GOT3 (cell line): ENCODE measurements around the gene GALNS.

ENCODE experiments used
- DNase-seq: peaks from one replicate; lab custom pipeline; 2025; ENCODE audit warnings: mixed read lengths; lab: John Stamatoyannopoulos, UW

Gene GALNS

DNA sequence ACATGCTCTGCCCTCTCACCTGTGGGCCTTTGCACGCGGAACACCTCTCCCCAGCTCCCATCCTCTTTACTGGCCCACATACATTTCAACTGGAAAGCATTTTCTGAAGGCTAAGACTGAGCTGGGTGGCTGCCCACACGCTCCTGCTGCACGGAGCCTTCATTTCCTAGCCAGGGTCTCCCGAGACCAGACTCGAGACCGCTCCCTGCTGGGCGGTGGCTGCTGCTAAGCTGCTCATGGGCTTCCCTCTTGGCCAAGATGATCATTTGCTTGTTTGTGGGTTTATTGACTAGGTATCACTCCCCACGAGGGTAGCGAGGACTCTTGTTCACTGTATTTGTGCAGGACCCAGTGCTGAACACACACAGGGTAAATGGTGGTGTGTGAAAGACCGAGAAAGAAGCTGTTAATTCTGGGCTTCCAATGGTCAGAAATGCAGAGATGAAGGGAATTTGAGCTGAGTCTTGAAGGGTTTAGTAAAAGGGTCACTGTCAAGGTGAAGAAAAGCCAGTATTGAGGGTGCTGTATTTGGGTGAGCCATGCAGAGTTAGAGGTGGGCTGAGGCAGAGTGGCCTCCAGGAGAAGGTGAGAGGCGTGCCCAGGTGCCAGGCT lies 1.1 kb upstream of the GALNS start:
- DNase-seq, result no peak

DNA sequence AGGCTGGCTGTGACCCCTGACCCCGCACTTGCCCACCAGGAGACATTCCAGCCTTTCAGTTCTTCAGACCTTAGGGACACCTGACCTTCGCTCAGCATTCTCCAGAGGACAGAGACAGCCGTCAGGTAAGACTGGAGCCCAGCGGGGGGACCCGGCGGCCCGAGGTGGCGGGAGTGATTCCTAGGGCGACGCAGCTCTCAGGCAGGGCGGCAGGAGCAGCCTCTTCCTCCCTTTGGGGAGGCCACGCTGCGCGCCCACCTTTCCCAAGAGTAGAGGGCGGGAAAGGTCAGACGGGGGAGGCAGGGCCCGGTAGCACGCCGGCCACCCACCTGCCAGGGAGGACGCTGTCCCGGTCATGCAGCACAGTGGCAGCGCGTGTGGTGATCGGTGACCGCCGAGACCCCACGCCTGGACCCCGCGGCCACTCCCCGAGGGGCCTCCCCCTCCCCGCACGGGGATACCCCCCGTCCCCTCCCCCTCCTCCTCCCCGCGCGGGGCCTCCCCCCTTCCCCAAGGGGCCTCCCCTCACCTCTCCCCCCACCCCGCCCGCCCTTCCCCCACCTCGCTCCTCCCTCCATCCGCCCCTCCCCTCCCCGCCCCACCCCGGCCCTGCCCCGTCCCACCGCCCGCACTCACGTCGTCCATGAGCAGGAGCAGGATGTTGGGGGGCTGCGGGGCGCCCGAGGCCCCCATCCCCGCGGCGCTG lies 472 bp downstream of the GALNS start:
- DNase-seq, result no peak

DNA sequence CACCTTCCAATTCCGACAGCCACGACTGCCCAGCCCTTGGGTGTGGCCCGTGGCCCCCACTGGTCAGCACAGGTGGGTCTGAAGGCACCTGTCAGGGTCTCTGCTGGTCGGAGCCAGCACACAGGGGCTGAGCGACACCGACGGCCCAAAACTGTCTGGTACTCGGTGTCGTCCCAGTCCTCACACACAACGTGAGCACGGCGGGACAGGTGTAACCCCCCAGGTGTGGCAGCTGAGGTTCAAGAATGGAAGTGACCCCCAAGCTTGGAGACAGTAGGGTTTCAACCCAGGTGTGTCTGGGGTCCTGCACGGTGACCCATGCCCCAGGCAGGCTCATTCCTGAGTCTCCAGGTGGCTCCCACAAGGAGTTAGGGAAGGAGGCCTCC lies 1.0 kb downstream of the GALNS start:
- DNase-seq, result no peak

DNA sequence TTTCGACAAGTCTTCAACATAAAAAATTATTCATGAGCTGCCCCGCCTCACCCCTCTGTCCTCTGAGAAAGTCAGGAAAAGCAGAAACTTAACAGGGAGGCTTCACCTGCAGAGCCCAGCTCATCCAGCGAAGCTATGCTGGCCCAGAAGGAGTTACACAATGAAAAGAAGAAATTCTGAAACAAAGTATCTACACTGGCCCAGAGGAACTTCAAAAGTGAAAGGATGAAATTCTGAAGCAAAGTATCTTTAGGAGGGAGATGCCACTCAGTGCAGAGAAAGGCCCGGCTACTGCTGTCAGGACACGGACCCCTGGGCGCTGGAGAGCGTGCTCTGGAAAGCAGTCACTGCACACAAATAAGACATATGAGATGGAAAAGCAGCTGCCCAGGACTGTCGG lies 1.6 kb downstream of the GALNS start:
- DNase-seq, result no peak

DNA sequence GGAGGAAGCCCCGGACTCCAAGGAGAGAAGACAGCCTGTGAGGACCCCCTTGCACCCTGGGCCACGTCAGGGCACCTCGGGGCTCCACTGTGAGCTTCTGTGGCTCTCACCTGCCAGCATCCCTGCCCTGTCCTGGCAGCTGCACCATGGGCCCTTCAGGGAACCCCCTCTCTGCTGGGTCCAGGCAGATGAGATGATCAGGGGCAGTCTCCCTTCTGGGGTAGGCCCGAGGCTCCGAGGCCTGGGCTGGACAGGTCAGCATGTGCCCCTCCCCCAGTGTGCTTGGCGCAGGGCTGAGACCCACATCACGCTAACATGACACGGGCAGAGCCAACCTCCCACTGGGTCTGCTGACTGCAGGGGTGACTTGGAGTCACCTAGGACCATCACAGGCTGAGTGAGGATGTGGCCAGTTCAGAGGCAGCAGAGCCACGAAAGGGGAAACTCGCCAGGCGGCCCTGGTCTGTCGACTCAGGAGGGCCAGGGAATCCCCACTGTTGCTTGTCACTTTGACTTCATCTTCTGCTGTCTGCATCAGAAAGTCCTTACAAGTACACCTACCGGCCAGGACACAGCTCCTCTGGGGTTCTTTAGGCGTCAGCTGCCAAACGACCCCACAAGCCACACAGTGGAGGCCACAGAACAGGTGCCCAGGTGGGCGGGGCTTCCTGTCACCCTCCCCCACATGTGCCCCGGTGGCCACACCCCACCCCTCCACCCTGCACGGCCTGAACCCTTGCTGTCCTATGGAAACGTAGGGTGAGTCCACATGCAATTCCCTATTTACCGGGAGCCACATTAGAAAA lies 2.2 kb downstream of the GALNS start:
- DNase-seq, result no peak

DNA sequence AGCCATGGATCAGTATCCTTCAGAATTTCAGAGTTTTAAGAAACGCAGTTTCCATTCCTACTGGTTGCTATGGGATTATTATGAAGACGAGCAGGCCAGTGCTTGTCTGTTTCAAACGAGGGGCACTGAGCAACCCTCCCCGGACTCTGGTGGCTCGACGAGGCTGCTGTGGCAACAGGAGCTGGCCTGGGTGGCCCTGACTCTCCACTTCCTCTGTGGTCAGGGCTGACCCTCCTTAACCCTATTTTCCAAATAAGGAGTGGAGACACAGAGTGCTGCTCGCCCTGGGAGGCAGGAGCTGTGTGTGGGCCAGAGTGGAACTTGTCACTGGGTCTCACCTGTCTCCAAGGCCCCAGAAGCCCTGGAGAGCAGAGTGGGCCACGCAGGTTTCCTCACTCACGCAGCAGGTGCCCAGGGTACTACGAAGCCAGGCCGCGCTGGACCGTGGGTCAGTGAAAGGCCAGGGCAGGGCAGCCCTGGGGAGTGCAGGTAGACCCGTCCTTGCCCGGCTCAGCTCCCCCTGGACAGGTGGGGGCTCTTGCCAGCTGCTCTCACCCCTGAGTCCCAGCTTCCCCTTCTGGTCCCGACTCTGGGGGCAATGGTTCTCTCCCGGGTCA lies 3.3 kb downstream of the GALNS start:
- no peak for DNase-seq

DNA sequence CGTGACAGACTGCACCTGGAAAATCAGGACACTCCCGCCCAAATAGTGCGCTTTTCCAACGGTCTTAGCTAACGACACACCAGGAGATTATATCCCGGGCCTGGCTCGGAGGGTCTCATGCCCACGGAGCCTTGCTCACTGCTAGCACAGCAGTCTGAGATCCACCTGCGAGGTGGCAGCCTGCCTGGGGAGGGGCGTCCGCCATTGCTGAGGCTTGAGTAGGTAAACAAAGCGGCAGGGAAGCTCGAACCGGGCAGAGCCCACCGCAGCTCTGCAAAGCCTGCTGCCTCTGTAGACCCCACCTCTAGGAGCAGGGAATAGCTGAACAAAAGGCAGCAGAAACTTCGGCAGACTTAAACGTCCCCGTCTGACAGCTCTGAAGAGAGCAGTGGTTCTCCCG lies 5.1 kb downstream of the GALNS start:
- no peak for DNase-seq

DNA sequence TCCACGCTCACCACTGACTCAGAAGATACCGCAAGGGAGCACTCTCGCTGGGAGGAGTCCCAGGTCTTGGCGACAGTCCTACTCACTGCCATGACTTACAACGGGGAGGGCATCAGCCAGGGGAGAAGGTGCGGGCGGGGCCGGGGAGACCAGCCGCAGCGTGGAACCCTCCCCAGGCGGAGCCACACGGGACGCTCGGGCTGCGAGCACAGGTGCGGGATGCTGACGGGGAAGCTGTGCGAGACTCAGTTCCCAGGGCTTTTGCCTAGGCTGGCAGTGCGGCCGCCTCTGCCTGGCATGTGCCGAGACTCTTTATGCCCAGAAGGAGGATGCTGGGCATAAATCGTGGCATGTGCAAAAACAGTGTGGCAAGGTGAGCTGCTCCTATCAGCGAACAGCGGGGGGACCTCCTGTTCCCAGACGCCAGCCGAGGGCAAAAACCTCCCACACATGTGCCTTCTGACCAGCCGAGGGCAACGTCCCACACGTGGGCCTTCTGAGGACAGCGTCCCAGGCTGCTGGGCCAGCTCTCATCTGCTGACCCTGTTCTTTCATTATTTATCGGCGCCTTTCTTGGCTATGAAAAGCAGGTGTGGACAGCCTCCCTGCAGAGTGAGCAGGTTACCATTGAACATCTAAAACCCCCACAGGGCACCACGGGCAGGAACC lies 6.1 kb downstream of the GALNS start:
- DNase-seq, result no peak

DNA sequence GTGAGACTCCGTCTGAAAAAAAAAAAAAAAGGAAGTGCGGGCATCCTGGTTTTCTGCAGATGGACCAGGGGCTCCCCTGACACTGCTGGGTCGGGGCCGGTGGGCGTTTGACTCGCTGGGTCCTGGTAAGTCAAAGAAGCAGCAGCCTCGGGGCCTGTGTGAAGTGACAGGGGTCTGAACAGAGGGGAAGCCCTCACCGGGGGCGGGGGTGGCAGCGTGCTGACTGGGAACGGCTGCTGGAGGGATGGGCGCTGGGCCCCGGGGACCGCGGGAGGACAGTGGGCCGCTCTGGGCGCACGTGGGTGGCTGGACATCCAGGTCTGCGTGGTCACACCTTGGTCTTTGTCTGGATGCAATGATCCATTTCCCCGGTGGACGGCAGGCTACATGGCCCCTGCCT lies 8.2 kb downstream of the GALNS start:
- DNase-seq, result no peak

DNA sequence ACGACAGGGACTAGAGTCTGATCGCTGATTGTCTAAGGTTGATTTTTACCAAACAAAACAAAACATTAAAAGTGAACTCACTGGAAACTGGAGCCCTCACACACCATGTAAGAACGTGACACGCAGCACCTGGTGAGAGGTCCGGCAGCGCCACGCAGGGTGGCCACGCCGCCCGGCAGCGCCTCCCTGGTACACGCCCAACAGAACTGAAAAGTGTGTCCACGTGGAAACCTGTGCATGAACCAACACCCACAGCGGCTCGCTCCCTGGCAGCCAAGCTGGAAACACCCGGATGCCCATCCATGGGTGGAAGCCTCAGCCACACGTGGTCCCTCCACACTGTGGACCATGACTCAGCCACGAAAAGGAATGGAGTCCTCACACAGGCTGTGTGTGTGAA lies 9.1 kb downstream of the GALNS start:
- no peak for DNase-seq

DNA sequence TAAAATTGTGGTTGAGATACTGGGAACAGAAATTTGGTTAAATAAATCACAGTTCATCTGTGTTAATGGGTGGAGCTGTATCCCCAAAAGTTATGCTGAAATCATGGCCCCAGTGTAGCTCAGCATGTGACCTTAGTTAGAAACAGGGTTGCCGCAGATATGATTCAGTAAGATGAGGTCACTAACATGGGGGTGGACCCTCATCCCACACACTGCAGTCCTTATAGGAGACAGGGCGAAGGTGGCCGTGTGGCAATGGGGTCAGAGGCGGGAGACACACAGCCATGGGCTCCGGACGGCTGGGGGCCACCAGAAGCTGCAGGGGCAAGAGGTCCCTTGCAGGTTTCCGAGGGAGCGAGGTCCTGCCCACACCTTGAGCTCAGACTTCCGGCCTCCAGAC lies 10.7 kb downstream of the GALNS start:
- no peak for DNase-seq

DNA sequence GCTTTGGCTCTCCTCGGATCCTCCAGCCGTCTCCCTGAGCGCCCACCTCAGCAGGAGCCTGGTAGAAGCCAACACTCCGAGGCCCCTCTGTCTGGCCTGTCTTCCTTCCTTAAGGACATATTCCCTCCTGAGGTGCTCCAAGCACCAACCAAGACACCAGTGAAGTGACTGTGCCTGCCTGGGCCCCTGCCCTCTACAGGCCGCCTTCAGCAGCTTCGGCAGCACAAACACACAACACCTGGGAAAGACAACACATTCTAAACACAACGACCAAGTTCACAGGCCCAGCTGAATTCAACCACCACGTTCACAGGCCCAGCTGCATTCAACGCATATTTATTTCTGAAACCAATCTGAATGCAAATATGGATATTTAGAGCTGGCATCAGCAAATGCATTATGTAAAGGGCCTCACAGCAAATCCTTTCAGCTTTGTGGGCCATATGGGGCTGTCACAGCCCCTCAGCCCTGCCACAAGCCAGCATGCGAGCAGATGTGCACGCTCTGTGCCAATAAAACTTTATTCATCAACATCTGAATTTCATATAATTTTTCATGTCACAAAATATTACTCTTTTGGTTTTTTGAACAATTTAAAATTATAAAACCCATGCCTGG lies 12.2 kb downstream of the GALNS start:
- no peak for DNase-seq

DNA sequence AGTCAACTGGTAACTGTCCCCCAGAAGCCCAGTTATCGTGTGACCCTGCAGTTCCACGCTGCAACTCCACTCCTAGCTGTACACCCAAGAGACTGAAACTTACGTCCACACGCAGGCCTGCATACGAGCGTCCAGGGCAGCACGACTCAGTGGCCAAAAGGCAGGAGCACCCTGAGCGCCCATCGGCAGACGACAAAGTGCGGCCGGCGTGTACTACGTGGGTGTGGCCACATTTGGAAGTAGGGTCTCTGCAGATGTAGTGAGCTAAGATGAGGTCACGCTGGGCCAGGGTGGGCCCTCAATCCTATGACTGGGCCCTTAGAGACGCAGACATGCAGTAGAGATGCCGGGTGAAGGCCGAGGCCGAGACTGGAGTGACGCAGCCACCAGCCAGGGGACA lies 13.5 kb downstream of the GALNS start:
- DNase-seq, result no peak

DNA sequence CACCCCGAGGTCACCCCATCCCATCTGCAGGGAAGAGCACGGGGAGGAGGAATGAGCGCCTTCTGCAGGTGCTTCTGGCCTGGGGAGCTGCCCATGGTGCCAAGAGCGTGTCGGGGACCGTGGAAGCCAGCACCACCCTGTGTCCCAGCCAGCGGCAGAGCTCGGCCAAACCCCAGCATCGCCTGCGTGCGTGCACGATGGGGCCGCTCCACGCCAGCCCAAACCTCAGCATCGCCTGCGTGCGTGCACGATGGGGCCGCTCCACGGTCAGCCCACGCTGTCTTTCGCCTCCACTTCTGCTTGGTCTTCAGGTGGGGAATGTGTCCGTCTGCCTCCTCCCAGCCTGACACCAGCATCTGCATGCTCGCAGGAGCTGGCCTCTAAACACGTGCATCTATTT lies 13.9 kb downstream of the GALNS start:
- no peak for DNase-seq

DNA sequence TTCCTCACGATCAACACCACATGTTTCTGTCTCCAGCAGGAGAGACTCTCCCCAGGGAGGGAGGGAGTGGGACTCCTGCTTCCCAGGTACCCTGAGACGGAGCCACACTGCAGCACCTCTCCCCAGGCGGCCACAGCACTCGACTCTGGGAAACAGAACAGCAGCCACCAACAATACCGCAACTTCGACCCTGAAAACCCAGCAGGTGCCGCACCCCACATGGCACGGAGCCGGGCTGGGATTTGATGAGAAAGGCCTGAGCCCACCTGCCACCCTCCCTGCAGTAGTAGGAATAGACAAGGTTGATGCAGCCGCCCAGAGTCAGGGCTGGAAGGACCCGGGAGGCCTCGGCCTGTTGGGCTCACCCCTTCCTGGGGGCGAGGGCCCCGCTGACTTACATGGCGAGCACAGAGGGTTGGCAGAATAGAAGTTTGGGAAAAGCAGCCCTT lies 14.4 kb downstream of the GALNS start:
- DNase-seq, result no peak

DNA sequence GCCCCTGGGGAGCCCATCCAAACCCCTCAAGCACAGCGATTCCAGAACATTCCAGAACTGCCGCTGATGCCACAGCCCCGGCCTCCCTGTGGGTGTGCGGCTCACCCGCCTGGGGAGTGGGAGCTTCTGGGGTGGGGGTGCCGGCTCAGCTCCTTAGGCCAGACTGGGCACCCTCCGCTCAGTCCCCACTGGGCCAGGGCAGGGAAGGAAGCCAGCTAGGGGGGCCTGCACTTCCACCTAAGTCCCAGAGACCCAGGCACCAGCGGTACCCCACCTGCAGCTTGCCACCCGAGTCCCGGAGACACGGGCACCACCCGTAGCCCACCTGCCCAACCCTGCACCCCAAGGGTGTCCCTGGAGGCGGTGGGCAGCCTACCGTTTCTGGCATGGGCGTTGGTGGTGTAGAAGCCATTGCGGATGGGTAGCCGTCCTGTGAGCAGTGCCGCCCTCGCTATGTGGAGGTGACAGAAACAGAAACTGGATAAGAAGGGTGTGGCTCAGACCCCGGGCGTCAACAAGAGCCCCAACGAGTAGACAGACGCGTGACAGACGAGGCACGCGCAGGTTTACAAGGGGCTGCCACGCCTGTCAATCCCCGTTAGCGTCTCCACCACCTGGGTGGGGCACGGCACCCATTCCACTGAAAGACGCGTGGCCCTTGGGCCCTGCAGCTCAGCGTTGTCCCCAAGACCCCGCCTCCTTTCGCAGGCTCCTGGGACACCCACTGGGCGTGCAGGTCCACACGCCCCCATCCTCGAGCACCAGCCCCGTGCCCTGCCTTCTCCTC lies 15.0 kb downstream of the GALNS start:
- no peak for DNase-seq

DNA sequence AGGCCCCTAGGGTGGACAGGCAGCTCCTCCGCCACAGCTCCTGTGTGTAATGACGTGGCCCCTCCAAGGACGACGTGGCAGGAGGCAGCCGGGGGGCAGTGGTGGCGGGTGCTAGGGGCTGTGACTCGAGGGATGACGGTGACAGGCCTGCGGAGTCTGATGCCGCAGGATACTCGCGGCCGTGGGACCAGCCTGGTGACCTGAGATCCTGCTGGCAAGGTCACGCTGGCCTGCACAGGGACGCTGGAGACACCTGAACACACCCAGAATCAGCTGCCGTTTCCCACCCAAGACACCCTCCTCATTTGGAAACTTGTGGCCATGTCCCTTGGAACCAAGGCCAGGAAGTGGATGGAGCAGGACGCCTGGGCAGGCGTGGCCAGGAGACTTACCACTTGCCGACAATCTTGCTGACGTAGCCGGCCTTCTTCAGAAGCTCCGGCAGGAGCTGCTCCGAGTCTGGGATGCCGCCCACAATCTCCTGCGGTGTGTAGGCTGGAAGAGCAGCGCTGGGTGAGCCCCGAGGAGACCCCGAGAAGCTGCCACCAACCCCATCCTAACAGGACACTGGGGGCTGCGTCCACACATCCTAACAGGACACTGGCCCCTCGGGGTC lies 16.0 kb downstream of the GALNS start:
- DNase-seq, result no peak

DNA sequence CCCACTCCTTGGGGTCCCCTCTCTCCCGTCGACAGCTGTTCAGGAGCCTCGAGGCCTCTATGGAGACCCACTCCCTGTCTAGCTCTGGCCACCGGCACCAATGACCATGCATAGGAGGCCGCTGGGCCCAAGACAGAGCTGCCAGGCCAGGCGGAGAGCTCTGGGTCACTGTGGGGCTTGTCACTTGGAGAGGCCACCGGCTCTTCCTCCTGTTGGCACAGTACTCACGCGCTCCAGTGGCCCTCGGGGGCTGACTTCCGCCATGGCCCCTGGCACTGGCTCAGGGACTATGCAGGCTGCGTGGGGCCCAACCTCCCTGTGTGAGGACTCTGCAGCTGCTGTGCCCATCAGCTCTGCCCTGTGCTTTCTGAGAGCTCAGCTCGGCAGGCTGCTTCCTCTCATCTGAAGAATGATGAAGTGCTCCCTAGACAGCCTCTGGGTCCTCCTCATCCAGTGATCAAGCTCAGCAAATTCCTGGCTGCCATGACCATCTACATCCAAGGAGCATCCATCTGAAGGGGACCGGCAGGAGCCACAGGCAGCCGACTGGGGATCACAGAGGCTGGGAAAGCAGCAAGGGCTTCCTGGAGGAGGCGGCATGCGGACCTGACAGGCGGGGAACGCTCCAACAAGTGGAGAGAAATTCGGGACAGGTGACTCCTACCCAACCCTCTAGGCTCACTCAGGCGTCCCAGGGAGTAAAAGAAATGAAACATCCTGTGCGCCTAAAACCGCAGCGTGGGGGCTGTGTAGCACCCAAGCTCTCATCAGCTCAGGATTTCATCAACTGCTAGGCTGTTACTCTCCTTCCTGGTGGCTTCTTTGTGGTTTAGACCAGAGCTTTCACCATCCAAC lies 16.8 kb downstream of the GALNS start:
- no peak for DNase-seq

DNA sequence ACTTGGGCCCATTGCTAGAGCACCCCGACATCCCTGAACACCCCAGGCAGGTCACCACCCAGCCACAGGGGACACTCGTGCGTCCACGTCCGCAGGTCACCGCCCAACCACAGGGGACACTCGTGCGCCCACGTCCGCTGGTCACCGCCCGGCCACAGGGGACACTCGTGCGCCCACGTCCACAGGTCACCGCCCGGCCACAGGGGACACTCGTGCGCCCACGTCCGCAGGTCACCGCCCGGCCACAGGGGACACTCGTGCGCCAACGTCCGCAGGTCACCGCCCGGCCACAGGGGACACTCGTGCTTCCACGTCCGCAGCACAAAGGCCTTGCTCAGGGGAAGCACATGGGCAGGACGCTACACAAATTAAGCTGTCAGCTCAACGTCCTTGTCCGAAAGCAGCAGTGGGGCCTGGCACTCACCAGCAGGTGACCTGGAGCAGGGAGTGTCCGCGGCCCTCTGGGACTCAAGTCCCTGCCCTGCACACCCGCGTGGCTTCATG lies 17.7 kb downstream of the GALNS start:
- no peak for DNase-seq
